SK-N-SH (cell line): ENCODE results near the gene MAPKAP1. TPM values are rescaled to one million over a fixed set of nuclear protein-coding genes. Genes with fewer than 3 reads are reported as not detected.

Source experiments
- CTCF ChIA-PET: fragments of 300-600, 350-600 bp; formaldehyde crosslinking; extraction: SDS; loops from one replicate; lab custom pipeline; 2021; lab: Yijun Ruan, JAX
- POLR2A ChIA-PET: fragments of 350-600 bp; sonication (Branson Sonifier 250); formaldehyde crosslinking; extraction: SDS; loops from one replicate; lab custom pipeline; 2020; ENCODE audit warnings: antibody characterized with exemption, inconsistent platforms; lab: Yijun Ruan, JAX
- DNase-seq: peaks from one replicate; pipeline ENCODE4 v3.0.0; 2012
- H2AFZ ChIP-seq: fragments of 200-600 bp; sonication (generic); 2 replicates; pipeline ENCODE4 v1.8.1; 2016; ENCODE audit warnings: antibody characterized with exemption, mild to moderate bottlenecking, low read depth
- H3F3A ChIP-seq: fragments of 200-600 bp; sonication (generic); replicated peaks from 2 replicates; pipeline ENCODE3; 2016; ENCODE audit warnings: antibody characterized with exemption, mild to moderate bottlenecking; ENCODE audit not compliant: insufficient read depth
- H3K27ac ChIP-seq, 2 experiments: fragments of 200-500 bp in 1 of 2; fragments of 200-600 bp in 1 of 2; sonication (Bioruptor generic) in 1 of 2; sonication (generic), shearing (Covaris generic) in 1 of 2; 2 replicates each; pipeline versions ENCODE4 v1.5.1 to v1.6.1; 2014 to 2016; ENCODE audit warnings: low read depth in 2 of 2, inconsistent platforms in 1 of 2, low read length in 1 of 2, mild to moderate bottlenecking in 1 of 2, mixed read lengths in 1 of 2
- H3K27me3 ChIP-seq: fragments of 200-600 bp; sonication (generic), shearing (Covaris generic); 2 replicates; pipeline ENCODE4 v1.6.1; 2016; ENCODE audit warnings: mixed run types; ENCODE audit not compliant: insufficient read depth
- H3K36me3 ChIP-seq, 2 experiments: fragments of 200-500 bp in 1 of 2; fragments of 200-600 bp in 1 of 2; sonication (Bioruptor generic) in 1 of 2; sonication (generic) in 1 of 2; replicated peaks in 1 of 2; 2 replicates each; pipeline versions ENCODE3 to v1.5.1; 2014 to 2016; ENCODE audit warnings: low read length in 1 of 2, mild to moderate bottlenecking in 1 of 2; ENCODE audit not compliant: insufficient read depth in 2 of 2, control insufficient read depth in 1 of 2
- H3K4me1 ChIP-seq, 2 experiments: fragments of 200-500 bp in 1 of 2; fragments of 200-600 bp in 1 of 2; sonication (Bioruptor generic) in 1 of 2; sonication (generic), shearing (Covaris generic) in 1 of 2; 2 replicates each; pipeline versions ENCODE4 v1.5.1 to v1.6.1; 2014 to 2016; ENCODE audit warnings: low read depth in 1 of 2, low read length in 1 of 2, mixed run types in 1 of 2; ENCODE audit not compliant: insufficient read depth in 2 of 2, control insufficient read depth in 1 of 2
- H3K4me2 ChIP-seq: fragments of 200-600 bp; sonication (generic), shearing (Covaris generic); 2 replicates; pipeline ENCODE4 v1.6.1; 2017; ENCODE audit warnings: mixed run types
- H3K4me3 ChIP-seq, 2 experiments: fragments of 200-500 bp in 1 of 2; fragments of 200-600 bp in 1 of 2; sonication (Bioruptor generic) in 1 of 2; sonication (generic), shearing (Covaris generic) in 1 of 2; 2 replicates each; pipeline versions ENCODE4 v1.5.1 to v1.8.1; 2014 to 2016; ENCODE audit warnings: low read depth in 2 of 2, inconsistent platforms in 1 of 2, low read length in 1 of 2, mild to moderate bottlenecking in 1 of 2, mixed read lengths in 1 of 2, moderate library complexity in 1 of 2
- H3K79me2 ChIP-seq: fragments of 200-600 bp; sonication (generic); 2 replicates; pipeline ENCODE4 v1.8.1; 2017; ENCODE audit warnings: mild to moderate bottlenecking; ENCODE audit not compliant: insufficient read depth
- H3K9ac ChIP-seq: fragments of 200-600 bp; sonication (generic); 2 replicates; pipeline ENCODE4 v1.6.1; 2017; ENCODE audit warnings: mixed run types
- H3K9me2 ChIP-seq: fragments of 200-600 bp; sonication (generic); 2 replicates; pipeline ENCODE4 v1.6.1; 2017; ENCODE audit warnings: mixed run types
- H3K9me3 ChIP-seq: fragments of 200-600 bp; sonication (generic); 2 replicates; pipeline ENCODE4 v1.6.1; 2017; ENCODE audit warnings: mixed run types, mild to moderate bottlenecking, moderate library complexity
- H4K20me1 ChIP-seq: fragments of 200-600 bp; sonication (generic); 2 replicates; pipeline ENCODE4 v1.6.1; 2017; ENCODE audit warnings: mild to moderate bottlenecking, mixed run types; ENCODE audit not compliant: insufficient read depth
- CHD2 ChIP-seq: fragments of 150-350 bp; IDR thresholded peaks from 2 replicates; pipeline ENCODE4 v1.6.1; 2018; ENCODE audit warnings: low read length; ENCODE audit not compliant: partially characterized antibody
- ELF1 ChIP-seq: IDR thresholded peaks from 2 replicates; pipeline ENCODE4 v1.4.0; 2012
- EZH2phosphoT487 ChIP-seq: fragments of 200-600 bp; sonication (generic); IDR thresholded peaks from 2 replicates; pipeline ENCODE4 v1.6.1; 2017; ENCODE audit warnings: low read depth, mixed run types, mild to moderate bottlenecking, antibody characterized with exemption, moderate library complexity, borderline replicate concordance
- FOSL2 ChIP-seq: IDR thresholded peaks from 2 replicates; pipeline ENCODE4 v1.4.0; 2012; ENCODE audit warnings: low read depth, mild to moderate bottlenecking, moderate library complexity, borderline replicate concordance
- FOXJ3 ChIP-seq: sonication (generic); formaldehyde crosslinking; IDR thresholded peaks from 2 replicates; pipeline ENCODE4 v1.5.1; 2020; ENCODE audit warnings: mild to moderate bottlenecking, missing genetic modification reagents
- FOXM1 ChIP-seq: IDR thresholded peaks from 2 replicates; pipeline ENCODE4 v1.4.0; 2012; ENCODE audit warnings: low read depth, mild to moderate bottlenecking
- GABPA ChIP-seq: IDR thresholded peaks from 2 replicates; pipeline ENCODE4 v1.4.0; 2012; ENCODE audit warnings: low read depth, mild to moderate bottlenecking
- MXI1 ChIP-seq: IDR thresholded peaks from 2 replicates; pipeline ENCODE4 v1.6.1; 2012; ENCODE audit warnings: mild to moderate bottlenecking, low read depth, low read length, improper control_type of control experiment
- NFIC ChIP-seq: IDR thresholded peaks from 2 replicates; pipeline ENCODE4 v1.4.0; 2012; ENCODE audit warnings: borderline replicate concordance
- PBX3 ChIP-seq: IDR thresholded peaks from 2 replicates; pipeline ENCODE4; 2012
- POLR2AphosphoS5 ChIP-seq: IDR thresholded peaks from 2 replicates; pipeline ENCODE4 v1.6.1; 2012; ENCODE audit warnings: low read depth, low read length
- RCOR1 ChIP-seq: fragments of 150-350 bp; IDR thresholded peaks from 2 replicates; pipeline ENCODE4 v1.6.1; 2017; ENCODE audit warnings: antibody characterized with exemption, low read length
- RFX5 ChIP-seq: IDR thresholded peaks from 2 replicates; pipeline ENCODE4 v1.6.1; 2012; ENCODE audit warnings: mild to moderate bottlenecking, improper control_type of control experiment, low read length
- RXRA ChIP-seq: IDR thresholded peaks from 2 replicates; pipeline ENCODE4 v1.4.0; 2012; ENCODE audit warnings: low read depth, mild to moderate bottlenecking, borderline replicate concordance
- SIN3A ChIP-seq: IDR thresholded peaks from 2 replicates; pipeline ENCODE4 v1.6.1; 2012; ENCODE audit warnings: low read depth, mild to moderate bottlenecking, low read length, moderate library complexity, borderline replicate concordance
- SMC3 ChIP-seq: IDR thresholded peaks from 2 replicates; pipeline ENCODE4 v1.6.1; 2012; ENCODE audit warnings: low read depth, low read length, improper control_type of control experiment
- TCF12 ChIP-seq: IDR thresholded peaks from 2 replicates; pipeline ENCODE4 v1.4.0; 2012
- TEAD4 ChIP-seq: IDR thresholded peaks from 2 replicates; pipeline ENCODE4 v1.4.0; 2012; ENCODE audit warnings: mild to moderate bottlenecking, borderline replicate concordance; ENCODE audit not compliant: insufficient read depth
- USF1 ChIP-seq: IDR thresholded peaks from 2 replicates; pipeline ENCODE4 v1.4.0; 2012; ENCODE audit warnings: low read depth, borderline replicate concordance
- YY1 ChIP-seq: IDR thresholded peaks from 2 replicates; pipeline ENCODE4 v1.4.0; 2012; ENCODE audit warnings: low read depth, mild to moderate bottlenecking
- ZBTB33 ChIP-seq: IDR thresholded peaks from 2 replicates; pipeline ENCODE4 v1.4.0; 2012; ENCODE audit warnings: low read depth, borderline replicate concordance
- WGBS: methylation state at CpG from one replicate; pipeline ENCODE4 v1.1.6; 2017; ENCODE audit warnings: low lambda C conversion rate; 5-methylcytosine and 5-hydroxymethylcytosine counted together
- polyA plus RNA-seq, 3 experiments: library from polyadenylated mRNA; depleted of rRNA; stranded (reverse); fragments of >200 nt; gene quantifications; 2 replicates each; pipeline ENCODE4 v1.2.3, GENCODE V29; 2012
- TF ChIP-seq, protein P1 (sequence below): fragments of 150-350 bp; IDR thresholded peaks from 2 replicates; pipeline ENCODE4 v1.6.1; 2017; ENCODE audit warnings: antibody characterized with exemption, low read length, low read depth, borderline replicate concordance

The MAPKAP1 gene
- polyA plus RNA-seq, 1 of the 3 experiments (the other 2 are of a cell fraction) = 117 TPM

DNA sequence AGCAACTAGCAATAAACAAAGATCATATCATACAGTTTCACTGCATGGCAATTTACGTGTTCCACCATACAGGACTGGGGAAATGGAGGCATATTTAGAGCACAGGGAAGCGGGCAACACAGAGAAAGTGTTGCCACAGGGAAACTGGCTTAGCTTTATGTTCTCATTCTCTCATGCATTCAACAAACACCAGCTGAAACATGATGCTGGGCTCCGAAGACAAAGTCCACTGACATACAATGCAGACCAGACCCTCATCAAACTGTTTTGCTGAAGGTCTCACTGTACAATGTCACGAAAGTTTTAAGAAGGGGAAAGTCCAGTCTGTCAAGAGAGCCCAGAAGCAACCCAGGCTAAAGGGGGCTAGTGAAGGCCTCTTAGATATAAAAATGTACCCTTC, 115.1 kb downstream of the MAPKAP1 start:
- TF ChIP-seq RFX5 = no peak
- no peak for TF ChIP-seq MXI1
- TF ChIP-seq FOXM1 = no peak
- ChIA-PET CTCF (interaction anchor here (2.3 kb wide), 1 partner anchor 34 kb away, joined by 11 read pairs; no protein-coding TSS in a partner anchor), POLR2A (no interaction called here)
- Histone ChIP-seq H3K9ac (no peak overlapping the region), H3K4me1 (peaks cover 0 to 5% of the 10 kb centered on the region in 2 experiments; a peak in 1 of 4 replicates), H3K27ac (no peak overlapping the region), H4K20me1 (peaks cover 24% of the 10 kb centered on the region; the same call in 1 of the 2 replicates), H3K4me2 (no peak overlapping the region), H3K9me3 (no peaks in the 10 kb centered on the region), H3K27me3 (no peaks in the 10 kb centered on the region), H3F3A (no peaks in the 10 kb centered on the region), H3K79me2 (peaks cover 79% of the 10 kb centered on the region), H3K4me3 (no peak overlapping the region), H3K36me3 (peaks cover 0 to 4% of the 10 kb centered on the region in 2 experiments), H3K9me2 (no peaks in the 10 kb centered on the region), H2AFZ (no peak overlapping the region)
- 95% methylated on average over 4 of the region's 4 CpGs for WGBS
- DNase-seq = no peak

- POLR2A ChIA-PET = interaction anchor here (0.6 to 0.7 kb wide), 2 partner anchors 29 to 938 kb away, joined by 3 read pairs; no protein-coding TSS in a partner anchor
- Histone ChIP-seq H3K4me2 (no peak overlapping the region), H3K27ac (no peak overlapping the region), H3K4me3 (no peak overlapping the region), H3K79me2 (peaks cover 80% of the 10 kb centered on the region), H3F3A (no peaks in the 10 kb centered on the region), H3K9me2 (no peaks in the 10 kb centered on the region), H4K20me1 (peaks cover 30% of the 10 kb centered on the region), H3K9ac (no peak overlapping the region), H3K9me3 (no peaks in the 10 kb centered on the region), H3K4me1 (peaks cover 0 to 5% of the 10 kb centered on the region in 2 experiments; a peak in 1 of 4 replicates)
- WGBS = 89% methylated on average over 3 of the region's 3 CpGs
- no peak for DNase-seq
- TF ChIP-seq CHD2 = no peak
- no peak for TF ChIP-seq SIN3A
- no peak for TF ChIP-seq USF1
- no peak for TF ChIP-seq MXI1
- TF ChIP-seq RCOR1 = no peak
- no peak for TF ChIP-seq FOXJ3
- no peak for TF ChIP-seq NFIC
- TF ChIP-seq ELF1 = no peak
- TF ChIP-seq SMC3 = no peak
- TF ChIP-seq RXRA = no peak
- TF ChIP-seq FOSL2 = no peak
- TF ChIP-seq ZBTB33 = no peak
- TF ChIP-seq, protein P1, sequence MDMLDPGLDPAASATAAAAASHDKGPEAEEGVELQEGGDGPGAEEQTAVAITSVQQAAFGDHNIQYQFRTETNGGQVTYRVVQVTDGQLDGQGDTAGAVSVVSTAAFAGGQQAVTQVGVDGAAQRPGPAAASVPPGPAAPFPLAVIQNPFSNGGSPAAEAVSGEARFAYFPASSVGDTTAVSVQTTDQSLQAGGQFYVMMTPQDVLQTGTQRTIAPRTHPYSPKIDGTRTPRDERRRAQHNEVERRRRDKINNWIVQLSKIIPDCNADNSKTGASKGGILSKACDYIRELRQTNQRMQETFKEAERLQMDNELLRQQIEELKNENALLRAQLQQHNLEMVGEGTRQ = no peak
- TF ChIP-seq TCF12 = no peak
- no peak for TF ChIP-seq POLR2AphosphoS5
- TF ChIP-seq GABPA = no peak
- no peak for TF ChIP-seq PBX3
- TF ChIP-seq EZH2phosphoT487 = no peak
- no peak for TF ChIP-seq YY1
- TF ChIP-seq TEAD4 = no peak
- TF ChIP-seq, all 33 proteins: peak for 0
- Histone ChIP-seq H3K36me3 (peaks cover 0 to 4% of the 10 kb centered on the region in 2 experiments), H3K27me3 (no peaks in the 10 kb centered on the region), H2AFZ (no peak overlapping the region)
- CTCF ChIA-PET = interaction anchor here (0.8 to 2.3 kb wide), 5 partner anchors 10 to 39 kb away, joined by 3 to 11 read pairs (median 3); no protein-coding TSS in a partner anchor
These were observed 115.8 kb downstream of the MAPKAP1 start for GRCh38 chr9:125591245-125591644.
